Erythroblast (primary cell): ENCODE data around the gene TADA2A.

Experiments
- GATA1 ChIP-seq: IDR thresholded peaks from 2 replicates; pipeline ENCODE4 v1.6.1; 2011; ENCODE audit warnings: low read depth, mild to moderate bottlenecking, control low read depth, low read length, moderate library complexity
- POLR2A ChIP-seq: IDR thresholded peaks from 2 replicates; pipeline ENCODE4 v1.6.1; 2011; ENCODE audit warnings: mild to moderate bottlenecking, low read length

GRCh38 chr17:37520174-37520573 lies 113.5 kb downstream of the TADA2A start:
- TF ChIP-seq POLR2A: no peak
- no peak for TF ChIP-seq GATA1
